ENCODE data around the gene OR56A4. TPM values are rescaled to one million over a fixed set of nuclear protein-coding genes. Genes with fewer than 3 reads are reported as not detected.

The OR56A4 gene
- total and polyA plus RNA-seq, 2 donors (not counting 3 experiments of a cell fraction or from before 2014, with no cell fraction given): not detected

DNA sequence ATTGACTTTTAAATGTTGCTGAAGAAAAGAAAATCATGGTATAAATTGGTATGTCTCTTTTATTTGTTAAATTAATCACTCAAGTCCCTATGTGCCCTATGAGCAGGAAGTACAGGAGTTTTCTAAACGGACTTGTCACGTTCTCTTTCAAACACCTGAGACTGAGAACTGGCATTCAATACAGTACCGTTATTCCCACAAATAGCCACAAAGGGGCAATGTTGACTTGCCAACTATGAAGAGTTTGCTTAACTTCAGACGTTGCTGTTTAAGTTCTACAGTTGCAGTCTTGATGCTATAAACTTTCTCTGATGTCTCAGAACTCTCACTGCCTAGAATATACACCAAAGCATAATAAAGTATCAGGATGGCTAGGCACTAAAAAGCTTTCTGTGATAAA, 16.2 kb upstream of the OR56A4 start:
- POLR2A ChIA-PET: no interaction called here
- dilution Hi-C loops (cut with MboI; ENCODE audit: extremely low pct_ligation_motif_present, low sequenced_read_pairs): no loop called here
- no peaks in the 10 kb centered on the region for H4K20me1 ChIP-seq (replicated peaks; ENCODE audit: control insufficient read depth, extremely low read depth, insufficient read depth, low read length)

DNA sequence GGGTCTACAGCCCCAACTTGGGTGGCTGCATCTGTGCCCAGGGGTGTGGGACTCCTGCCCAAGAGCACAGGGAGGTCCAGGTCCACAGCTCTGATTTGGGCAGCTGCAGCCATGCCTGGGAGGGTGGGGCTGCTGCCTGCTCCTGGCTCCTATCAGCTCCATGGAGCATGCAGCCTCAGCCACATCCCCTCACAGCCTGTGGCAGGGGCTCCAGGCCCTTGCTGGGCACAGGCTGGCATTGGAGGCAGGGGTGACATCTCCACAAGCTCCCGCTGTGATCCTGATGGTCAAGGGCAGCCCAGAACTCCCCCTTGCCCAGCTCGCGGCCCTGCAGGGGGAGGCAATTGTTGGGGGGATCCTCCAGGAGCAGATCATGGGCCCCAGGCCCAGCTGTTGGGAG, 6.3 kb upstream of the OR56A4 start:
- Histone ChIP-seq H3K79me2 (ENCODE audit: control insufficient read depth, insufficient read depth, low read length) (no peaks in the 10 kb centered on the region), H3K9me3 (replicated peaks; ENCODE audit: control insufficient read depth, insufficient read depth, low read length) (no peaks in the 10 kb centered on the region), H4K20me1 (replicated peaks; ENCODE audit: control insufficient read depth, extremely low read depth, insufficient read depth, low read length) (no peaks in the 10 kb centered on the region), H3K4me3 (replicated peaks in 1 of 3; ENCODE audit: insufficient read depth in 1 of 3, low read depth in 1 of 3, low read length in 3 of 3) (no peak overlapping the region), H3K36me3 (ENCODE audit: control insufficient read depth in 2 of 2, extremely low read depth in 1 of 2, insufficient read depth in 2 of 2, low read length in 2 of 2) (no peaks in the 10 kb centered on the region), H3K27ac (ENCODE audit: insufficient read depth, low read depth, low read length) (no peak overlapping the region), H2AFZ (ENCODE audit: low read depth, low read length) (no peak overlapping the region), H3K9me1 (replicated peaks; ENCODE audit: control insufficient read depth, extremely low read depth, insufficient read depth, low read length) (no peaks in the 10 kb centered on the region), H3K4me2 (ENCODE audit: insufficient read depth, low read length) (no peak overlapping the region), H3K9ac (replicated peaks; ENCODE audit: extremely low read depth, insufficient read depth, low read length) (no peak overlapping the region), H3K4me1 (ENCODE audit: control insufficient read depth, extremely low read depth, insufficient read depth, low read length) (no peaks in the 10 kb centered on the region), H3K27me3 (ENCODE audit: control insufficient read depth in 2 of 2, insufficient read depth in 2 of 2, low read length in 2 of 2) (peaks cover 0 to 6% of the 10 kb centered on the region in 2 experiments)
- DNase-seq (ENCODE audit: low read depth, low spot score) (no peak), FAIRE-seq (no peak)
- ChIA-PET POLR2A (no interaction called here), CTCF (no interaction called here)
- no peak for TF ChIP-seq MYC (IDR thresholded peaks at IDR 0.05; ENCODE audit: low read depth, low read length)
- TF ChIP-seq, protein P1, sequence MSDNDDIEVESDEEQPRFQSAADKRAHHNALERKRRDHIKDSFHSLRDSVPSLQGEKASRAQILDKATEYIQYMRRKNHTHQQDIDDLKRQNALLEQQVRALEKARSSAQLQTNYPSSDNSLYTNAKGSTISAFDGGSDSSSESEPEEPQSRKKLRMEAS (IDR thresholded peaks at IDR 0.05; ENCODE audit: insufficient read depth, insufficient read length): no peak
- dilution Hi-C loops (cut with MboI; ENCODE audit: extremely low pct_ligation_motif_present, low sequenced_read_pairs): no loop called here
- BruUV-seq (replicated peaks): no TSS peak
- intact Hi-C loops (cut with micrococcal nuclease): no loop called here

More for the DNA sequence above, 16.2 kb upstream of the OR56A4 start:
- peak; percentile 81 for FAIRE-seq
- H3K27me3 ChIP-seq (ENCODE audit: control insufficient read depth in 2 of 2, insufficient read depth in 2 of 2, low read length in 2 of 2): peaks cover 5 to 9% of the 10 kb centered on the region in 2 experiments
- no peak overlapping the region for H2AFZ ChIP-seq (ENCODE audit: low read depth, low read length)
- DNase-seq (ENCODE audit: low read depth, low spot score): peak; percentile 70
- H3K9ac ChIP-seq (replicated peaks; ENCODE audit: extremely low read depth, insufficient read depth, low read length): no peak overlapping the region
- no peak overlapping the region for H3K4me2 ChIP-seq (ENCODE audit: insufficient read depth, low read length)
- H3K27ac ChIP-seq (ENCODE audit: insufficient read depth, low read depth, low read length): no peak overlapping the region
- TF ChIP-seq POLR2A (IDR thresholded peaks at IDR 0.05; ENCODE audit: low read depth, low read length): no peak
- TF ChIP-seq, protein P2, sequence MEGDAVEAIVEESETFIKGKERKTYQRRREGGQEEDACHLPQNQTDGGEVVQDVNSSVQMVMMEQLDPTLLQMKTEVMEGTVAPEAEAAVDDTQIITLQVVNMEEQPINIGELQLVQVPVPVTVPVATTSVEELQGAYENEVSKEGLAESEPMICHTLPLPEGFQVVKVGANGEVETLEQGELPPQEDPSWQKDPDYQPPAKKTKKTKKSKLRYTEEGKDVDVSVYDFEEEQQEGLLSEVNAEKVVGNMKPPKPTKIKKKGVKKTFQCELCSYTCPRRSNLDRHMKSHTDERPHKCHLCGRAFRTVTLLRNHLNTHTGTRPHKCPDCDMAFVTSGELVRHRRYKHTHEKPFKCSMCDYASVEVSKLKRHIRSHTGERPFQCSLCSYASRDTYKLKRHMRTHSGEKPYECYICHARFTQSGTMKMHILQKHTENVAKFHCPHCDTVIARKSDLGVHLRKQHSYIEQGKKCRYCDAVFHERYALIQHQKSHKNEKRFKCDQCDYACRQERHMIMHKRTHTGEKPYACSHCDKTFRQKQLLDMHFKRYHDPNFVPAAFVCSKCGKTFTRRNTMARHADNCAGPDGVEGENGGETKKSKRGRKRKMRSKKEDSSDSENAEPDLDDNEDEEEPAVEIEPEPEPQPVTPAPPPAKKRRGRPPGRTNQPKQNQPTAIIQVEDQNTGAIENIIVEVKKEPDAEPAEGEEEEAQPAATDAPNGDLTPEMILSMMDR (IDR thresholded peaks at IDR 0.05; ENCODE audit: extremely low read depth in 1 of 2, insufficient read depth in 1 of 2, low read depth in 1 of 2, low read length in 2 of 2): peak; percentile 36 to 46
- H3K79me2 ChIP-seq (ENCODE audit: control insufficient read depth, insufficient read depth, low read length): no peaks in the 10 kb centered on the region
- intact Hi-C loops (cut with micrococcal nuclease): loop anchor here (1.0 to 2.0 kb wide), 4 partner anchors 275 to 340 kb away; no protein-coding TSS in a partner anchor
- H3K4me1 ChIP-seq (ENCODE audit: control insufficient read depth, extremely low read depth, insufficient read depth, low read length): no peaks in the 10 kb centered on the region
- no peak overlapping the region for H3K4me3 ChIP-seq (replicated peaks in 1 of 3; ENCODE audit: insufficient read depth in 1 of 3, low read depth in 1 of 3, low read length in 3 of 3)
- H3K36me3 ChIP-seq (ENCODE audit: control insufficient read depth in 2 of 2, extremely low read depth in 1 of 2, insufficient read depth in 2 of 2, low read length in 2 of 2): no peaks in the 10 kb centered on the region
- CTCF ChIA-PET: interaction anchor here (0.6 to 7.4 kb wide), 17 partner anchors 18 to 356 kb away, joined by 3 to 149 read pairs (median 5); partner anchors contain the start of gene CAVIN3
- no peaks in the 10 kb centered on the region for H3K9me1 ChIP-seq (replicated peaks; ENCODE audit: control insufficient read depth, extremely low read depth, insufficient read depth, low read length)
- no TSS peak for BruUV-seq (replicated peaks)
- no peaks in the 10 kb centered on the region for H3K9me3 ChIP-seq (replicated peaks; ENCODE audit: control insufficient read depth, insufficient read depth, low read length)

Measured in endothelial cell of umbilical vein (primary cell).